DOHH2 (cell line): ENCODE measurements around the gene SEMA3E.

ENCODE experiments used
- CTCF ChIP-seq: fragments of 200-600 bp; sonication (generic); IDR thresholded peaks from one replicate; pipeline ENCODE4 v1.5.1; 2014; ENCODE audit warnings: antibody characterized with exemption, mild to moderate bottlenecking, low read depth, low read length; ENCODE audit not compliant: poor library complexity, severe bottlenecking
- EZH2phosphoT487 ChIP-seq: fragments of 200-600 bp; sonication (generic); IDR thresholded peaks from 2 replicates; pipeline ENCODE4 v1.6.1; 2017; ENCODE audit warnings: borderline replicate concordance, mild to moderate bottlenecking, antibody characterized with exemption, low read length, moderate library complexity, mixed read lengths

DNA sequence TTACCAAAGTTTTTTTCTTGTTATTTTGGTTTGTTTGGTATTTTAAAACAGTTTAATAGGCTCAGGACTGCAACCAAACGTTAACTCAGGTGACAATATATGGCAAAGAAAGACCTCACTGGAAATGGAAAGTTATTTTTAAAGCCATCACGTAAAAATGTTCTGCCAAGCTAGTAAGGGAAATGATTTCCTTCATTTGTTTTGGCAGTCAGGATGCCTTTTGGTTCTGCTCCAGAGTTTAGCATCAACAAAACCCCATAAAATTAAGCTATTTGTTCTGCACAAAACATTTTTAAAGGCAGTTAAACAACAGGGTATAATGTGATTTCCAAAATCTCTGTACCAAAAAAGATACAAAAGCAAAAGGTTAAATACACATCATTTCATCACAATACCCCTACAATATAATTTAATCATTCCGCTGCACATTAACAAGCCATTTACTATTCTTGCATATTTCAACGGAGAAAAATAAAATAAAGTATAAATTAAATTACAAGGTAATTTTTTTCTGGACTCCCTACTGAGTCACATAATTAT, 172.4 kb downstream of the SEMA3E start:
- TF ChIP-seq EZH2phosphoT487 (no peak), CTCF (no peak)
